HEK293T (cell line): ENCODE results near the gene GALNT12.

Experiments used
- CTCF ChIA-PET: fragments of 350-600 bp; formaldehyde crosslinking; extraction: SDS; loops from one replicate; lab custom pipeline; 2021; ENCODE audit warnings: antibody characterized with exemption, inconsistent platforms; lab: Yijun Ruan, JAX
- POLR2A ChIA-PET: fragments of 350-600 bp; formaldehyde crosslinking; extraction: SDS; loops from one replicate; lab custom pipeline; 2020; ENCODE audit warnings: antibody characterized with exemption, inconsistent platforms; lab: Yijun Ruan, JAX
- DNase-seq: peaks from one replicate; pipeline ENCODE4 v3.0.0; 2012; ENCODE audit warnings: mixed read lengths; ENCODE audit errors: extremely low spot score
- ARNT ChIP-seq: fragments of 450-650 bp; IDR thresholded peaks from 2 replicates; pipeline ENCODE4 v1.6.1; 2017; ENCODE audit warnings: mild to moderate bottlenecking
- BHLHE40 ChIP-seq: fragments of 450-650 bp; IDR thresholded peaks from 2 replicates; pipeline ENCODE4 v1.6.1; 2016; ENCODE audit warnings: mild to moderate bottlenecking, moderate library complexity, borderline replicate concordance
- CTBP1 ChIP-seq: fragments of 450-650 bp; IDR thresholded peaks from 2 replicates; pipeline ENCODE4 v1.6.1; 2016; ENCODE audit warnings: borderline replicate concordance
- ELF4 ChIP-seq: fragments of 450-650 bp; IDR thresholded peaks from 2 replicates; pipeline ENCODE4 v1.6.1; 2017; ENCODE audit warnings: antibody characterized with exemption
- FOXA1 ChIP-seq: fragments of 450-650 bp; IDR thresholded peaks from 2 replicates; pipeline ENCODE4 v1.6.1; 2016; ENCODE audit warnings: mild to moderate bottlenecking
- FOXK2 ChIP-seq: fragments of 450-650 bp; IDR thresholded peaks from 2 replicates; pipeline ENCODE4 v1.6.1; 2016; ENCODE audit warnings: mild to moderate bottlenecking
- FOXM1 ChIP-seq: fragments of 450-650 bp; IDR thresholded peaks from 2 replicates; pipeline ENCODE4 v1.6.1; 2017; ENCODE audit warnings: mild to moderate bottlenecking, borderline replicate concordance
- HDGF ChIP-seq: fragments of 450-650 bp; IDR thresholded peaks from 2 replicates; pipeline ENCODE4 v1.6.1; 2017; ENCODE audit warnings: antibody characterized with exemption, borderline replicate concordance
- L3MBTL2 ChIP-seq: fragments of 450-650 bp; conservative IDR thresholded peaks from 2 replicates; pipeline ENCODE4 v1.6.1; 2016; ENCODE audit warnings: mild to moderate bottlenecking
- LEF1 ChIP-seq: fragments of 450-650 bp; IDR thresholded peaks from 2 replicates; pipeline ENCODE4 v1.6.1; 2017; ENCODE audit warnings: mild to moderate bottlenecking, borderline replicate concordance
- NFRKB ChIP-seq: fragments of 450-650 bp; IDR thresholded peaks from 2 replicates; pipeline ENCODE4 v1.6.1; 2016; ENCODE audit warnings: mild to moderate bottlenecking, moderate library complexity
- PKNOX1 ChIP-seq: fragments of 450-650 bp; IDR thresholded peaks from 2 replicates; pipeline ENCODE4 v1.6.1; 2016
- SP1 ChIP-seq: fragments of 450-650 bp; IDR thresholded peaks from 2 replicates; pipeline ENCODE4 v1.6.1; 2017
- SUZ12 ChIP-seq: fragments of 450-650 bp; IDR thresholded peaks from 2 replicates; pipeline ENCODE4 v1.6.1; 2016; ENCODE audit warnings: mild to moderate bottlenecking
- TARDBP ChIP-seq: fragments of 450-650 bp; IDR thresholded peaks from 2 replicates; pipeline ENCODE4 v1.6.1; 2016
- ZNF384 ChIP-seq: fragments of 450-650 bp; IDR thresholded peaks from 2 replicates; pipeline ENCODE4 v1.6.1; 2016

GALNT12 gene

GRCh38 chr9:98879094-98879962, 71.9 kb downstream of the GALNT12 start:
- ChIA-PET CTCF (interaction anchor here (0.6 kb wide), 1 partner anchor 210 kb away, joined by 3 read pairs; no protein-coding TSS in a partner anchor), POLR2A (no interaction called here)
- no peak for DNase-seq
- TF ChIP-seq FOXM1 (no peak), L3MBTL2 (no peak), ZNF384 (no peak), CTBP1 (no peak), ARNT (no peak), ELF4 (no peak)

GRCh38 chr9:98879963-98880310, 72.5 kb downstream of the GALNT12 start:
- no peak for DNase-seq
- CTCF ChIA-PET = no interaction called here
- TF ChIP-seq FOXA1 (no peak), ARNT (no peak), HDGF (no peak), SUZ12 (no peak), LEF1 (no peak), L3MBTL2 (no peak), FOXK2 (no peak), FOXM1 (no peak), ELF4 (no peak), TARDBP (no peak), CTBP1 (no peak), BHLHE40 (no peak), SP1 (no peak), ZNF384 (no peak), NFRKB (no peak)
- POLR2A ChIA-PET = no interaction called here

GRCh38 chr9:98880311-98881015, 73.0 kb downstream of the GALNT12 start:
- POLR2A ChIA-PET = no interaction called here
- CTCF ChIA-PET = no interaction called here

GRCh38 chr9:98881356-98881755, 73.9 kb downstream of the GALNT12 start:
- POLR2A ChIA-PET = no interaction called here
- CTCF ChIA-PET = no interaction called here
- DNase-seq = no peak
- no peak for TF ChIP-seq FOXM1
- TF ChIP-seq LEF1 = no peak
- no peak for TF ChIP-seq L3MBTL2
- TF ChIP-seq CTBP1 = no peak
- TF ChIP-seq TARDBP = no peak
- no peak for TF ChIP-seq ELF4
- TF ChIP-seq SP1 = no peak
- TF ChIP-seq ZNF384 = no peak

More at GRCh38 chr9:98880311-98881015, 73.0 kb downstream of the GALNT12 start:
- TF ChIP-seq L3MBTL2 = no peak
- no peak for TF ChIP-seq FOXK2
- TF ChIP-seq CTBP1 = no peak
- TF ChIP-seq NFRKB = no peak
- TF ChIP-seq ARNT = no peak
- TF ChIP-seq LEF1 = no peak
- no peak for TF ChIP-seq PKNOX1
- TF ChIP-seq TARDBP = no peak
- no peak for TF ChIP-seq SP1
- DNase-seq = no peak

- ChIA-PET CTCF (no interaction called here), POLR2A (no interaction called here)
- TF ChIP-seq ELF4 (no peak), TARDBP (no peak), LEF1 (no peak), ARNT (no peak)
- no peak for DNase-seq
Measured at GRCh38 chr9:98881836-98882568, 74.5 kb downstream of the GALNT12 start.

GRCh38 chr9:98882569-98882923, 75.1 kb downstream of the GALNT12 start:
- TF ChIP-seq TARDBP = no peak
- no peak for TF ChIP-seq LEF1
- no peak for TF ChIP-seq FOXK2
- no peak for TF ChIP-seq ZNF384
- no peak for TF ChIP-seq SP1
- no peak for TF ChIP-seq BHLHE40
- no peak for TF ChIP-seq ELF4
- no peak for TF ChIP-seq ARNT
- TF ChIP-seq L3MBTL2 = no peak
- no peak for TF ChIP-seq NFRKB
- no peak for TF ChIP-seq PKNOX1
- TF ChIP-seq HDGF = no peak
- no peak for TF ChIP-seq FOXA1
- no peak for TF ChIP-seq SUZ12
- TF ChIP-seq FOXM1 = no peak
- TF ChIP-seq CTBP1 = no peak
- POLR2A ChIA-PET = no interaction called here
- no peak for DNase-seq
- CTCF ChIA-PET = no interaction called here
